Adrenal gland (tissue), 5 donors: Measurements from ENCODE around the gene CACNA1F.

Experiments used
- CTCF ChIP-seq, 6 experiments: fragments of 450-650 bp in 4 of 6; fragments of 200-600 bp in 2 of 6; sonication (generic) in 1 of 6; IDR thresholded peaks; 1 replicate in 5 of 6; 2 replicates in 1 of 6; pipeline versions ENCODE4 v1.5.1 to v1.8.0; 2016 to 2021; ENCODE audit warnings: antibody characterized with exemption in 6 of 6, mild to moderate bottlenecking in 2 of 6, moderate library complexity in 1 of 6
- POLR2A ChIP-seq, 2 donors: fragments of 450-650 bp; IDR thresholded peaks; one replicate each; pipeline ENCODE4 v1.6.1; 2017; ENCODE audit warnings: antibody characterized with exemption in 2 of 2, mild to moderate bottlenecking in 2 of 2, moderate library complexity in 1 of 2
- donor health status: DM: no; HTN: no; CAD: no.

GRCh38 chrX:49226946-49227345 lies 6.2 kb downstream of the CACNA1F start:
- no peak for TF ChIP-seq CTCF (IDR thresholded peaks at IDR 0.05)
- TF ChIP-seq POLR2A (IDR thresholded peaks at IDR 0.05): no peak
